Caco-2 (cell line): ENCODE data around the gene FCHSD2. TPM values are rescaled to one million over a fixed set of nuclear protein-coding genes. Genes with fewer than 3 reads are reported as not detected.
"Not testable (repeated sequence)": the region's sequence is repeated elsewhere in the genome, so short reads cannot be mapped to it uniquely, and the experiment has no call there.

Source experiments
- BruUV-seq: library from RNA; stranded (reverse); fragments of 400-500 nt; replicated peaks from 2 replicates; lab custom pipeline; 2021; lab: Mats Ljungman, UMichigan
- CTCF ChIA-PET: fragments of 300-600 bp; sonication (Branson Sonifier 250); formaldehyde crosslinking; loops from one replicate; lab custom pipeline; 2022; ENCODE audit warnings: antibody characterized with exemption; lab: Charles Lee
- POLR2A ChIA-PET: fragments of 300-600 bp; sonication (Branson Sonifier 250); formaldehyde crosslinking; loops from one replicate; lab custom pipeline; 2022; ENCODE audit warnings: antibody characterized with exemption; lab: Charles Lee
- DNase-seq, 2 experiments: peaks; one replicate each; pipeline versions ENCODE4 v3.0.0 to v3.0.0-alpha.2; 2020 to 2022
- H3K27me3 ChIP-seq: replicated peaks from 2 replicates; pipeline ENCODE4 v1.6.0; 2011; ENCODE audit warnings: low read length; ENCODE audit not compliant: control insufficient read depth, insufficient read depth
- H3K36me3 ChIP-seq: 2 replicates; pipeline ENCODE4 v1.5.1; 2011; ENCODE audit warnings: low read length; ENCODE audit not compliant: control insufficient read depth, insufficient read depth
- H3K4me1 ChIP-seq: fragments of 250-450 bp; sonication (Bioruptor Pico); 2 replicates; pipeline ENCODE4 v1.5.1; 2020; ENCODE audit warnings: mild to moderate bottlenecking
- H3K4me3 ChIP-seq: 2 replicates; pipeline ENCODE4 v1.5.1; 2011; ENCODE audit warnings: low read depth, mild to moderate bottlenecking, control low read depth, low read length
- H3K9me3 ChIP-seq: fragments of 250-450 bp; sonication (Bioruptor Pico); 2 replicates; pipeline ENCODE4 v1.5.1; 2020; ENCODE audit warnings: mild to moderate bottlenecking, moderate library complexity
- H3K27ac Mint-ChIP-seq: one replicate; pipeline ENCODE4 v1.8.0; 2022; ENCODE audit warnings: mixed read lengths; ENCODE audit not compliant: unreplicated experiment
- H3K27me3 Mint-ChIP-seq: one replicate; pipeline ENCODE4 v1.8.0; 2022; ENCODE audit warnings: mixed read lengths; ENCODE audit not compliant: insufficient read depth, unreplicated experiment
- H3K36me3 Mint-ChIP-seq: one replicate; pipeline ENCODE4 v1.8.0; 2022; ENCODE audit warnings: mild to moderate bottlenecking, mixed read lengths; ENCODE audit not compliant: insufficient read depth, unreplicated experiment
- H3K4me1 Mint-ChIP-seq: one replicate; pipeline ENCODE4 v1.8.0; 2022; ENCODE audit warnings: low read depth, mixed read lengths; ENCODE audit not compliant: unreplicated experiment
- H3K4me3 Mint-ChIP-seq: one replicate; pipeline ENCODE4 v1.8.0; 2022; ENCODE audit warnings: mild to moderate bottlenecking, moderate library complexity, mixed read lengths; ENCODE audit not compliant: unreplicated experiment
- H3K9me3 Mint-ChIP-seq: one replicate; pipeline ENCODE4 v1.8.0; 2022; ENCODE audit warnings: mixed read lengths; ENCODE audit not compliant: unreplicated experiment
- CTCF ChIP-seq, 2 experiments: fragments of 200-600 bp in 1 of 2; IDR thresholded peaks; 1 replicate in 1 of 2; 2 replicates in 1 of 2; pipeline versions ENCODE4 v1.5.1 to v1.8.0; 2011 to 2022; ENCODE audit warnings: antibody characterized with exemption in 1 of 2, control low read depth in 1 of 2, inconsistent platforms in 1 of 2, low read depth in 1 of 2, low read length in 1 of 2, mild to moderate bottlenecking in 1 of 2, moderate library complexity in 1 of 2; ENCODE audit not compliant: insufficient read depth in 1 of 2, severe bottlenecking in 1 of 2, unreplicated experiment in 1 of 2
- intact Hi-C: fragments of 100-400 bp; cut with micrococcal nuclease; formaldehyde crosslinking; loops from one replicate; pipeline ENCODE4 v1.10.0; 2022; ENCODE audit not compliant: unreplicated experiment
- total RNA-seq: library from RNA; stranded (reverse); gene quantifications from 2 replicates; pipeline ENCODE4 v1.2.3, GENCODE V29; 2022

The FCHSD2 gene
- total RNA-seq, 1 experiment from 2014 or later, result 32.7 TPM

GRCh38 chr11:72859126-72859525 lies 283.0 kb downstream of the FCHSD2 start:
- intact Hi-C loops, result no loop called here
- H3K4me3 ChIP-seq, result no peak overlapping the region
- Mint-ChIP-seq H3K27me3 (no peaks in the 10 kb centered on the region), H3K9me3 (no peaks in the 10 kb centered on the region), H3K4me3 (no peak overlapping the region), H3K4me1 (no peaks in the 10 kb centered on the region), H3K27ac (no peak overlapping the region), H3K36me3 (no peaks in the 10 kb centered on the region)
- no peak for TF ChIP-seq CTCF (IDR thresholded peaks at IDR 0.05; ENCODE audit: insufficient read depth in 1 of 2, low read depth in 1 of 2, low read length in 1 of 2, severe bottlenecking in 1 of 2, unreplicated experiment in 1 of 2)
- no peaks in the 10 kb centered on the region for H3K27me3 ChIP-seq
- H3K9me3 ChIP-seq, result no peaks in the 10 kb centered on the region
- no peak for DNase-seq
- ChIA-PET CTCF (no interaction called here), POLR2A (no interaction called here)
- no TSS peak for BruUV-seq
- H3K4me1 ChIP-seq, result no peaks in the 10 kb centered on the region
- no peaks in the 10 kb centered on the region for H3K36me3 ChIP-seq

GRCh38 chr11:72858267-72858666 lies 283.9 kb downstream of the FCHSD2 start:
- CTCF ChIA-PET, H3K27ac Mint-ChIP-seq, H3K27me3 Mint-ChIP-seq, H3K36me3 Mint-ChIP-seq, H3K9me3 Mint-ChIP-seq, intact Hi-C loops, DNase-seq, H3K4me1 Mint-ChIP-seq, POLR2A ChIA-PET, H3K36me3 ChIP-seq, H3K4me3 Mint-ChIP-seq, H3K9me3 ChIP-seq, H3K4me3 ChIP-seq, BruUV-seq, H3K4me1 ChIP-seq, H3K27me3 ChIP-seq: not testable (repeated sequence)

- no peak overlapping the region for H3K4me3 Mint-ChIP-seq
- no peak for DNase-seq
- Histone ChIP-seq H3K4me3 (no peak overlapping the region), H3K36me3 (no peaks in the 10 kb centered on the region), H3K9me3 (no peaks in the 10 kb centered on the region), H3K4me1 (no peaks in the 10 kb centered on the region), H3K27me3 (no peaks in the 10 kb centered on the region)
- no peaks in the 10 kb centered on the region for H3K4me1 Mint-ChIP-seq
- no peaks in the 10 kb centered on the region for H3K27me3 Mint-ChIP-seq
- no peaks in the 10 kb centered on the region for H3K9me3 Mint-ChIP-seq
- no peak for TF ChIP-seq CTCF (IDR thresholded peaks at IDR 0.05; ENCODE audit: insufficient read depth in 1 of 2, low read depth in 1 of 2, low read length in 1 of 2, severe bottlenecking in 1 of 2, unreplicated experiment in 1 of 2)
- POLR2A ChIA-PET, result no interaction called here
- intact Hi-C loops, result no loop called here
- BruUV-seq, result no TSS peak
- CTCF ChIA-PET, result interaction anchor here (1.4 kb wide), 1 partner anchor 321 kb away, joined by 3 read pairs; no protein-coding TSS in a partner anchor
- H3K27ac Mint-ChIP-seq, result no peak overlapping the region
- no peaks in the 10 kb centered on the region for H3K36me3 Mint-ChIP-seq
These were observed 285.4 kb downstream of the FCHSD2 start for GRCh38 chr11:72856551-72857345.
